HCT116 (cell line): ENCODE data around the gene GALNT17. TPM values are rescaled to one million over a fixed set of nuclear protein-coding genes. Genes with fewer than 3 reads are reported as not detected.

Experiments used
- ATAC-seq: fragments of 200-7000 bp; cut with Tn5 transposase; 2 replicates; pipeline ENCODE4 v1.9.1; 2020; ENCODE audit warnings: mild to moderate bottlenecking, moderate library complexity
- BruUV-seq: library from RNA; stranded (reverse); fragments of 400-500 nt; replicated peaks from 2 replicates; lab custom pipeline; 2021; lab: Mats Ljungman, UMichigan
- CTCF ChIA-PET: fragments of 300-600 bp; sonication (Branson Sonifier 250); formaldehyde crosslinking; loops from one replicate; lab custom pipeline; 2021; ENCODE audit warnings: antibody characterized with exemption; lab: Charles Lee
- POLR2A ChIA-PET: fragments of 300-600, 350-600 bp; sonication (Branson Sonifier 250); formaldehyde crosslinking; loops from one replicate; lab custom pipeline; 2021; ENCODE audit warnings: antibody characterized with exemption; lab: Charles Lee
- RAD21 ChIA-PET, 2 experiments: fragments of 300-600 bp; sonication (Branson Sonifier 250); formaldehyde crosslinking; loops; one replicate each; lab custom pipeline; 2023; ENCODE audit warnings: low total read pairs in 2 of 2; ENCODE audit not compliant: uncharacterized antibody in 2 of 2, unreplicated experiment in 2 of 2, low non-redundant PET in 1 of 2; lab: Charles Lee
- DNase-seq: peaks from one replicate; pipeline ENCODE4 v3.0.0-alpha.2; 2010; ENCODE audit warnings: low read depth, low spot score
- H2AFZ ChIP-seq: fragments of 200-600 bp; shearing (Covaris generic), sonication (generic); 2 replicates; pipeline ENCODE4 v1.6.1; 2017; ENCODE audit warnings: low read depth, mixed run types, mixed read lengths, antibody characterized with exemption, low read length; ENCODE audit not compliant: poor library complexity, severe bottlenecking
- H3K27ac ChIP-seq: 2 replicates; pipeline ENCODE4 v1.5.1; 2012; ENCODE audit warnings: low read depth, low read length
- H3K27me3 ChIP-seq: fragments of 200-600 bp; sonication (generic); 2 replicates; pipeline ENCODE4 v1.6.1; 2016; ENCODE audit warnings: mixed run types, low read length, mixed read lengths; ENCODE audit not compliant: insufficient read depth
- H3K36me3 ChIP-seq, 2 experiments: fragments of 200-500 bp in 1 of 2; fragments of 200-600 bp in 1 of 2; sonication (Bioruptor generic) in 1 of 2; sonication (generic) in 1 of 2; 2 replicates each; pipeline versions ENCODE4 v1.5.1 to v1.6.1; 2014 to 2016; ENCODE audit warnings: low read length in 2 of 2, inconsistent platforms in 1 of 2, mixed read lengths in 1 of 2, mixed run types in 1 of 2; ENCODE audit not compliant: insufficient read depth in 2 of 2, control insufficient read depth in 1 of 2
- H3K4me1 ChIP-seq, 2 experiments: fragments of 200-600 bp in 1 of 2; sonication (generic) in 1 of 2; 2 replicates each; pipeline versions ENCODE4 v1.5.1 to v1.6.1; 2012 to 2017; ENCODE audit warnings: low read length in 2 of 2, inconsistent platforms in 1 of 2, mild to moderate bottlenecking in 1 of 2, mixed read lengths in 1 of 2, mixed run types in 1 of 2, moderate library complexity in 1 of 2; ENCODE audit not compliant: insufficient read depth in 2 of 2, control insufficient read depth in 1 of 2
- H3K4me2 ChIP-seq: fragments of 200-600 bp; sonication (generic); 2 replicates; pipeline ENCODE4 v1.6.1; 2017; ENCODE audit warnings: mixed run types, low read length, mixed read lengths
- H3K4me3 ChIP-seq, 2 experiments: fragments of 200-600 bp in 1 of 2; sonication (generic) in 1 of 2; replicated peaks in 1 of 2; 2 replicates each; pipeline ENCODE4 v1.5.1; 2011 to 2016; ENCODE audit warnings: low read length in 2 of 2, control low read depth in 1 of 2, low read depth in 1 of 2, mild to moderate bottlenecking in 1 of 2, mixed read lengths in 1 of 2, mixed run types in 1 of 2
- H3K79me2 ChIP-seq: fragments of 200-600 bp; sonication (generic); 2 replicates; pipeline ENCODE4 v1.6.1; 2017; ENCODE audit warnings: mild to moderate bottlenecking, mixed run types, low read length, moderate library complexity, mixed read lengths; ENCODE audit not compliant: insufficient read depth
- H3K9ac ChIP-seq: fragments of 200-600 bp; sonication (generic); 2 replicates; pipeline ENCODE4 v1.6.1; 2016; ENCODE audit warnings: low read length, mixed read lengths
- H3K9me2 ChIP-seq: fragments of 200-600 bp; sonication (generic), shearing (Covaris generic); 2 replicates; pipeline ENCODE4 v1.6.1; 2017; ENCODE audit warnings: mixed run types, mild to moderate bottlenecking, moderate library complexity; ENCODE audit not compliant: insufficient read depth
- H3K9me3 ChIP-seq, 2 experiments: fragments of 200-500 bp in 1 of 2; fragments of 200-600 bp in 1 of 2; sonication (Bioruptor generic) in 1 of 2; sonication (generic) in 1 of 2; 2 replicates each; pipeline ENCODE4 v1.6.1; 2014 to 2017; ENCODE audit warnings: low read length in 2 of 2, mixed read lengths in 2 of 2, inconsistent platforms in 1 of 2, low read depth in 1 of 2, mild to moderate bottlenecking in 1 of 2, mixed run types in 1 of 2, moderate library complexity in 1 of 2; ENCODE audit not compliant: control insufficient read depth in 1 of 2, insufficient read depth in 1 of 2
- H4K20me1 ChIP-seq: fragments of 200-600 bp; sonication (generic), shearing (Covaris generic); 2 replicates; pipeline ENCODE4 v1.6.1; 2017; ENCODE audit warnings: mixed run types, mild to moderate bottlenecking, moderate library complexity; ENCODE audit not compliant: insufficient read depth
- ATF3 ChIP-seq: IDR thresholded peaks from 2 replicates; pipeline ENCODE4 v1.6.1; 2012
- EZH2phosphoT487 ChIP-seq: fragments of 200-600 bp; IDR thresholded peaks from 2 replicates; pipeline ENCODE4 v1.6.1; 2018; ENCODE audit warnings: antibody characterized with exemption, borderline replicate concordance
- POLR2A ChIP-seq: IDR thresholded peaks from 2 replicates; pipeline ENCODE4 v1.7.0; 2011; ENCODE audit warnings: borderline replicate concordance; ENCODE audit not compliant: insufficient read depth, insufficient read length; ENCODE audit errors: extremely low read depth
- YY1 ChIP-seq: IDR thresholded peaks from 2 replicates; pipeline ENCODE4 v1.6.1; 2011; ENCODE audit warnings: low read length, low read depth, moderate library complexity, mild to moderate bottlenecking; ENCODE audit not compliant: insufficient replicate concordance; ENCODE audit errors: extremely low read depth
- ZFX ChIP-seq: fragments of 450-650 bp; IDR thresholded peaks from 2 replicates; pipeline ENCODE4 v1.6.1; 2017
- intact Hi-C: fragments of 100-400 bp; cut with micrococcal nuclease; formaldehyde crosslinking; loops from 2 replicates; pipeline ENCODE4 v1.10.0; 2022
- total RNA-seq: library from RNA; stranded (reverse); gene quantifications from one replicate; pipeline ENCODE4 v1.2.1, GENCODE V29; 2021; ENCODE audit not compliant: unreplicated experiment
- TF ChIP-seq, protein P1 (sequence below): IDR thresholded peaks from 2 replicates; pipeline ENCODE4 v1.6.1; 2011; ENCODE audit warnings: mild to moderate bottlenecking, low read length, moderate library complexity; ENCODE audit not compliant: insufficient replicate concordance; ENCODE audit errors: extremely low read depth

GALNT17 gene
- total RNA-seq, 1 experiment from 2014 or later: not detected

DNA sequence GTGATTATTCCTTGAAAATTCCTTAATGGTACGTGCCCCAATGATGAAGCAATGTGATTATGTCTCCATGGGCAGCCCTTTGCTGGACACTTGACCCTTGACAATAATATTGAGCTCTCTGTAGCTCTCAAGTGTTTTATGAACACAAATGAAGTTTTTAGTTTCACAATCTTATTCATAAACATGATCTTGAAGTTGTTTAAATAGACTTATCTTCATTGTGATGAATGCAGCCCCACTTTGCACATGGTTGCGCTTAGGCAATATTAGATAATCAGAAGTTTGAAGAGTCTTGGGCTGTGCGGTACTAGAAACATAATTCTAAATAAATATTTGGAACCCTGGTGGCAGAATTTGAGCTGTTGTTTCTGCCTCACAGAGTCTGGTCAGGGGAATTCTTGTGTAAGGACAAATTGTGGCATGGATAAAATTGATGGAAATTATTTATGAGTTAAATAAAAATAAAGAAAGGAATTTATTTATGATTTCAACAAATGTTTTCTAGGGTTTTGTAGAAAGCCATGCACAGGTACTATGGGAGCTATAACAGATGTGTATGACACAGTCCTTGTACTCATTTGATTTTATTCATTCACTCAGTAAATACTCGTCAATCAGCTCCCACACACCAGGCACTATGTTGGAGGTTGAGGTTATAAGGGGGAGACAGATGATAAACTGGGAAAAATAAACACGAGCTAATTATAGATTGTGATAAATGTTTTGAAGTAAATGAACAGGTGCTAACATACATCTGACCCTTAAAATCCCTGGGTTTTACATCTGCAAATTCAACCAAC lies 217.9 kb downstream of the GALNT17 start:
- Histone ChIP-seq H3K79me2 (no peaks in the 10 kb centered on the region), H4K20me1 (no peaks in the 10 kb centered on the region), H3K36me3 (no peaks in the 10 kb centered on the region), H3K9me2 (no peaks in the 10 kb centered on the region), H3K4me3 (no peak overlapping the region), H3K9me3 (peaks cover 4 to 22% of the 10 kb centered on the region in 2 experiments; a peak in 2 of 4 replicates), H3K9ac (no peak overlapping the region), H3K27me3 (no peaks in the 10 kb centered on the region), H3K27ac (no peak overlapping the region), H2AFZ (no peak overlapping the region), H3K4me2 (no peak overlapping the region), H3K4me1 (no peaks in the 10 kb centered on the region)
- BruUV-seq: no TSS peak
- POLR2A ChIA-PET: no interaction called here
- RAD21 ChIA-PET: no interaction called here
- CTCF ChIA-PET: no interaction called here
- no peak for DNase-seq
- no peak for ATAC-seq
- TF ChIP-seq ATF3 (no peak), POLR2A (no peak), ZFX (no peak)
- TF ChIP-seq, protein P1, sequence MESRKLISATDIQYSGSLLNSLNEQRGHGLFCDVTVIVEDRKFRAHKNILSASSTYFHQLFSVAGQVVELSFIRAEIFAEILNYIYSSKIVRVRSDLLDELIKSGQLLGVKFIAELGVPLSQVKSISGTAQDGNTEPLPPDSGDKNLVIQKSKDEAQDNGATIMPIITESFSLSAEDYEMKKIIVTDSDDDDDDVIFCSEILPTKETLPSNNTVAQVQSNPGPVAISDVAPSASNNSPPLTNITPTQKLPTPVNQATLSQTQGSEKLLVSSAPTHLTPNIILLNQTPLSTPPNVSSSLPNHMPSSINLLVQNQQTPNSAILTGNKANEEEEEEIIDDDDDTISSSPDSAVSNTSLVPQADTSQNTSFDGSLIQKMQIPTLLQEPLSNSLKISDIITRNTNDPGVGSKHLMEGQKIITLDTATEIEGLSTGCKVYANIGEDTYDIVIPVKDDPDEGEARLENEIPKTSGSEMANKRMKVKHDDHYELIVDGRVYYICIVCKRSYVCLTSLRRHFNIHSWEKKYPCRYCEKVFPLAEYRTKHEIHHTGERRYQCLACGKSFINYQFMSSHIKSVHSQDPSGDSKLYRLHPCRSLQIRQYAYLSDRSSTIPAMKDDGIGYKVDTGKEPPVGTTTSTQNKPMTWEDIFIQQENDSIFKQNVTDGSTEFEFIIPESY: no peak
- intact Hi-C loops: no loop called here

DNA sequence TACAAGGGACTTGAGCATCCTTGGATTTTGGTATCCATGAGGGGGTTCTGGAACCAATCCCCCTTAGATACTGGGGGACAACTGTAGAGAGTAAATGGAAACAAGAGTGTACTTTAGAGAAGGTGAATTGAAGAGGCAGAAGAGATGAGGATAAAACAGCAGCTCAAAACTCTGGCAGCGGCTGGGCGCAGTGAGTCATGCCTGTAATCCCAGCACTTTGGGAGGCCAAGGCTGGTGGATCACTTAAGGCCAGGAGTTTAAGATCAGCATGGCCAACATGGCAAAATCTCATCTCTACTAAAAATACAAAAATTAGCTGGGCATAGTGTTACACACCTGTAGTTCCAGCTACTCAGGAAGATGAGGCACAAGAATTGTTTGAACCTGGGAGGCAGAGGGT lies 218.7 kb downstream of the GALNT17 start:
- H3K79me2 ChIP-seq: no peaks in the 10 kb centered on the region
- no peaks in the 10 kb centered on the region for H4K20me1 ChIP-seq
- no peak overlapping the region for H3K4me2 ChIP-seq
- H3K9ac ChIP-seq: no peak overlapping the region
- H3K9me3 ChIP-seq: peaks cover 4 to 17% of the 10 kb centered on the region in 2 experiments; a peak in 2 of 4 replicates
- no peaks in the 10 kb centered on the region for H3K27me3 ChIP-seq
- TF ChIP-seq EZH2phosphoT487 (no peak), YY1 (no peak)
- H3K4me3 ChIP-seq: no peak overlapping the region
- ChIA-PET RAD21 (no interaction called here), POLR2A (no interaction called here), CTCF (no interaction called here)
- intact Hi-C loops: no loop called here
- ATAC-seq (no peak), DNase-seq (no peak)
- H2AFZ ChIP-seq: no peak overlapping the region
- H3K36me3 ChIP-seq: no peaks in the 10 kb centered on the region
- H3K9me2 ChIP-seq: no peaks in the 10 kb centered on the region
- H3K27ac ChIP-seq: no peak overlapping the region
- no peaks in the 10 kb centered on the region for H3K4me1 ChIP-seq
- BruUV-seq: no TSS peak
